ENCODE results near the gene GRID1.
"Not testable (repeated sequence)": the region's sequence is repeated elsewhere in the genome, so short reads cannot be mapped to it uniquely, and the experiment has no call there.

DNA sequence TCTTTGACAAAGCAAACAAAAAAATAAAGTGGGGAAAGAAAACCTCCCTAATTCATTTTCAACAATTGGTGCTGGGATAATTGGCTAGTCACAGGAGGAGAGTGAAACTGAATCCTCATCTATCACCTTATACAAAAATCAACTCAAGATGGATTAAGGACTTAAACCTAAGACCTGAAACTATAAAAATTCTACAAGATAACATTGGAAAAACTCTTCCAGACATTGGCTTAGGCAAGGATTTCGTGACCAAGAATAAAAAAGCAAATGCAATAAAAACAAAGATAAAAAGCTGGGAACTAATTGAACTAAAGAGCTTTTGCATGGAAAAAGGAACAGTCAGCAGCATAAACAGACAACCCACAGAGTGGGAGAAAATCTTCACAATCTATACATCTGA lies 271.5 kb downstream of the GRID1 start:
- TF ChIP-seq, protein P1, sequence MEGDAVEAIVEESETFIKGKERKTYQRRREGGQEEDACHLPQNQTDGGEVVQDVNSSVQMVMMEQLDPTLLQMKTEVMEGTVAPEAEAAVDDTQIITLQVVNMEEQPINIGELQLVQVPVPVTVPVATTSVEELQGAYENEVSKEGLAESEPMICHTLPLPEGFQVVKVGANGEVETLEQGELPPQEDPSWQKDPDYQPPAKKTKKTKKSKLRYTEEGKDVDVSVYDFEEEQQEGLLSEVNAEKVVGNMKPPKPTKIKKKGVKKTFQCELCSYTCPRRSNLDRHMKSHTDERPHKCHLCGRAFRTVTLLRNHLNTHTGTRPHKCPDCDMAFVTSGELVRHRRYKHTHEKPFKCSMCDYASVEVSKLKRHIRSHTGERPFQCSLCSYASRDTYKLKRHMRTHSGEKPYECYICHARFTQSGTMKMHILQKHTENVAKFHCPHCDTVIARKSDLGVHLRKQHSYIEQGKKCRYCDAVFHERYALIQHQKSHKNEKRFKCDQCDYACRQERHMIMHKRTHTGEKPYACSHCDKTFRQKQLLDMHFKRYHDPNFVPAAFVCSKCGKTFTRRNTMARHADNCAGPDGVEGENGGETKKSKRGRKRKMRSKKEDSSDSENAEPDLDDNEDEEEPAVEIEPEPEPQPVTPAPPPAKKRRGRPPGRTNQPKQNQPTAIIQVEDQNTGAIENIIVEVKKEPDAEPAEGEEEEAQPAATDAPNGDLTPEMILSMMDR (IDR thresholded peaks at IDR 0.05; ENCODE audit: low read length), result not testable (repeated sequence)
- not testable (repeated sequence) for TF ChIP-seq EZH2 (IDR thresholded peaks at IDR 0.05; ENCODE audit: borderline replicate concordance, low read length)
